ENCODE measurements around the gene TOP3A. TPM values are rescaled to one million over a fixed set of nuclear protein-coding genes. Genes with fewer than 3 reads are reported as not detected.
A peak's percentile ranks its signal among the peaks of the same experiment; 100 is the strongest.

Gene TOP3A
- total and polyA plus RNA-seq, 2 of the 13 experiments (the other 11 are each of a cell fraction or from before 2014, with no cell fraction given), result 16.9 to 36.8 TPM

DNA sequence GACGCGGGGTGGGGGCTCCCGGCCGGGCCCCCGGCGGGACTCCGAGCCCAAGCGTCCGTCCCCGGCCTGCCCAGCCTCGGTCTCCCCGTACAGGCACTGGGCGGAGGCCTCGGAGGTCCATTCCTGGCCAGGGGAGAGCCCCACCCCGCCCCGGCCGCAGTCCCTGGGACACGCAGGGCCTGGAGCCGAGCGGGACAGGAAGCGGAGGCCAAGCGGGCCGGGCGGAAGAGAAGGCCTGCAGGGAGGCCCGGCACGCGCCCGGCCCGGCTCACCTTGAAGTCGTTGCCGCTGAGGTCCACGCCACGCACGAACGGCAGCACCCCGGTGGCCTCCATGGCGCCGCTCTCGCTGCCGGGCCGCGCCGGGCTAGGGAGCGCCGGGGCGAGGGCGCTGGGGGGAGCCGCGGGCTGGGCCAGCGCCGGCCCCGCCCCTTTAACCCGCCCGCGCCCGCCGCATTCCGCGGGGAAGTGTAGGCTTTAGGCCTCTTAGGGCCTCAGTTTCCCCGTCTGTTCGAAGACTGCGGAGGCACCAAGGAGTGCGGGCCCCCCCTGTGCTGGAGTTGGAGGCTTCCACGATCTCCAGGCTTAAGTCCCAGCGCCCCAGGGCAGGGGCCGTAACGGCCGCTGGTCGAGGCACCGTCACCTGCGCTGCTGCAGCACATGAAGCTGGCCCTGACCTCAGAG is 56.3 kb downstream of the TOP3A start, which contains the start of gene FLII (continued):
- TF ChIP-seq, protein P1, sequence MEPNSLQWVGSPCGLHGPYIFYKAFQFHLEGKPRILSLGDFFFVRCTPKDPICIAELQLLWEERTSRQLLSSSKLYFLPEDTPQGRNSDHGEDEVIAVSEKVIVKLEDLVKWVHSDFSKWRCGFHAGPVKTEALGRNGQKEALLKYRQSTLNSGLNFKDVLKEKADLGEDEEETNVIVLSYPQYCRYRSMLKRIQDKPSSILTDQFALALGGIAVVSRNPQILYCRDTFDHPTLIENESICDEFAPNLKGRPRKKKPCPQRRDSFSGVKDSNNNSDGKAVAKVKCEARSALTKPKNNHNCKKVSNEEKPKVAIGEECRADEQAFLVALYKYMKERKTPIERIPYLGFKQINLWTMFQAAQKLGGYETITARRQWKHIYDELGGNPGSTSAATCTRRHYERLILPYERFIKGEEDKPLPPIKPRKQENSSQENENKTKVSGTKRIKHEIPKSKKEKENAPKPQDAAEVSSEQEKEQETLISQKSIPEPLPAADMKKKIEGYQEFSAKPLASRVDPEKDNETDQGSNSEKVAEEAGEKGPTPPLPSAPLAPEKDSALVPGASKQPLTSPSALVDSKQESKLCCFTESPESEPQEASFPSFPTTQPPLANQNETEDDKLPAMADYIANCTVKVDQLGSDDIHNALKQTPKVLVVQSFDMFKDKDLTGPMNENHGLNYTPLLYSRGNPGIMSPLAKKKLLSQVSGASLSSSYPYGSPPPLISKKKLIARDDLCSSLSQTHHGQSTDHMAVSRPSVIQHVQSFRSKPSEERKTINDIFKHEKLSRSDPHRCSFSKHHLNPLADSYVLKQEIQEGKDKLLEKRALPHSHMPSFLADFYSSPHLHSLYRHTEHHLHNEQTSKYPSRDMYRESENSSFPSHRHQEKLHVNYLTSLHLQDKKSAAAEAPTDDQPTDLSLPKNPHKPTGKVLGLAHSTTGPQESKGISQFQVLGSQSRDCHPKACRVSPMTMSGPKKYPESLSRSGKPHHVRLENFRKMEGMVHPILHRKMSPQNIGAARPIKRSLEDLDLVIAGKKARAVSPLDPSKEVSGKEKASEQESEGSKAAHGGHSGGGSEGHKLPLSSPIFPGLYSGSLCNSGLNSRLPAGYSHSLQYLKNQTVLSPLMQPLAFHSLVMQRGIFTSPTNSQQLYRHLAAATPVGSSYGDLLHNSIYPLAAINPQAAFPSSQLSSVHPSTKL (CRISPR knock-in tag; IDR thresholded peaks at IDR 0.05), result peak; percentile 26; the same call in 1 of the 2 replicates
- no peak for TF ChIP-seq CBX1 (IDR thresholded peaks at IDR 0.05; ENCODE audit: low read depth)
- TF ChIP-seq KAT8 (CRISPR knock-in tag; IDR thresholded peaks at IDR 0.05), result no peak; the same call in 1 of the 2 replicates
- no peak for TF ChIP-seq TRIM24 (CRISPR knock-in tag; IDR thresholded peaks at IDR 0.05)
- 0 out of 2 replicates have a peak, but pooled peaks have one; percentile 37 for TF ChIP-seq ZNF451 (CRISPR knock-in tag; IDR thresholded peaks at IDR 0.05)
- TF ChIP-seq RXRA (CRISPR knock-in tag; IDR thresholded peaks at IDR 0.05), result no peak
- TF ChIP-seq ZNF776 (CRISPR knock-in tag; IDR thresholded peaks at IDR 0.05), result 0 out of 2 replicates have a peak, but pooled peaks have one; percentile 56
- 0 out of 2 replicates have a peak, but pooled peaks have one; percentile 0 for TF ChIP-seq ZSCAN20 (CRISPR knock-in tag; IDR thresholded peaks at IDR 0.05; ENCODE audit: borderline replicate concordance)
- TF ChIP-seq, protein P2, sequence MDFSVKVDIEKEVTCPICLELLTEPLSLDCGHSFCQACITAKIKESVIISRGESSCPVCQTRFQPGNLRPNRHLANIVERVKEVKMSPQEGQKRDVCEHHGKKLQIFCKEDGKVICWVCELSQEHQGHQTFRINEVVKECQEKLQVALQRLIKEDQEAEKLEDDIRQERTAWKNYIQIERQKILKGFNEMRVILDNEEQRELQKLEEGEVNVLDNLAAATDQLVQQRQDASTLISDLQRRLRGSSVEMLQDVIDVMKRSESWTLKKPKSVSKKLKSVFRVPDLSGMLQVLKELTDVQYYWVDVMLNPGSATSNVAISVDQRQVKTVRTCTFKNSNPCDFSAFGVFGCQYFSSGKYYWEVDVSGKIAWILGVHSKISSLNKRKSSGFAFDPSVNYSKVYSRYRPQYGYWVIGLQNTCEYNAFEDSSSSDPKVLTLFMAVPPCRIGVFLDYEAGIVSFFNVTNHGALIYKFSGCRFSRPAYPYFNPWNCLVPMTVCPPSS (IDR thresholded peaks at IDR 0.05), result no peak
- TF ChIP-seq, protein P3, sequence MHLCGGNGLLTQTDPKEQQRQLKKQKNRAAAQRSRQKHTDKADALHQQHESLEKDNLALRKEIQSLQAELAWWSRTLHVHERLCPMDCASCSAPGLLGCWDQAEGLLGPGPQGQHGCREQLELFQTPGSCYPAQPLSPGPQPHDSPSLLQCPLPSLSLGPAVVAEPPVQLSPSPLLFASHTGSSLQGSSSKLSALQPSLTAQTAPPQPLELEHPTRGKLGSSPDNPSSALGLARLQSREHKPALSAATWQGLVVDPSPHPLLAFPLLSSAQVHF (CRISPR knock-in tag; IDR thresholded peaks at IDR 0.05), result peak; percentile 27; the same call in 1 of the 2 replicates
- 0 out of 2 replicates have a peak, but pooled peaks have one; percentile 12 for TF ChIP-seq ZNF563 (CRISPR knock-in tag; IDR thresholded peaks at IDR 0.05)
- TF ChIP-seq, protein P4, sequence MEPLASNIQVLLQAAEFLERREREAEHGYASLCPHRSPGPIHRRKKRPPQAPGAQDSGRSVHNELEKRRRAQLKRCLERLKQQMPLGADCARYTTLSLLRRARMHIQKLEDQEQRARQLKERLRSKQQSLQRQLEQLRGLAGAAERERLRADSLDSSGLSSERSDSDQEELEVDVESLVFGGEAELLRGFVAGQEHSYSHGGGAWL (CRISPR knock-in tag; IDR thresholded peaks at IDR 0.05), result peak; percentile 39; the same call in 1 of the 2 replicates
- no peak for TF ChIP-seq STAT5B (CRISPR knock-in tag; IDR thresholded peaks at IDR 0.05)
- TF ChIP-seq ZNF773 (CRISPR knock-in tag; IDR thresholded peaks at IDR 0.05; ENCODE audit: borderline replicate concordance), result peak; percentile 81; the same call in 1 of the 2 replicates
- no peak for TF ChIP-seq MAZ (IDR thresholded peaks at IDR 0.05; ENCODE audit: borderline replicate concordance, low read depth, low read length)
- peak; percentile 52; the same call in 1 of the 2 replicates for TF ChIP-seq MAZ (CRISPR knock-in tag; IDR thresholded peaks at IDR 0.05; ENCODE audit: low read depth)
- TF ChIP-seq SALL1 (CRISPR knock-in tag; IDR thresholded peaks at IDR 0.05), result 0 out of 2 replicates have a peak, but pooled peaks have one; percentile 1
- TF ChIP-seq SRF (IDR thresholded peaks at IDR 0.05; ENCODE audit: low read depth, low read length), result no peak
- TF ChIP-seq, protein P5, sequence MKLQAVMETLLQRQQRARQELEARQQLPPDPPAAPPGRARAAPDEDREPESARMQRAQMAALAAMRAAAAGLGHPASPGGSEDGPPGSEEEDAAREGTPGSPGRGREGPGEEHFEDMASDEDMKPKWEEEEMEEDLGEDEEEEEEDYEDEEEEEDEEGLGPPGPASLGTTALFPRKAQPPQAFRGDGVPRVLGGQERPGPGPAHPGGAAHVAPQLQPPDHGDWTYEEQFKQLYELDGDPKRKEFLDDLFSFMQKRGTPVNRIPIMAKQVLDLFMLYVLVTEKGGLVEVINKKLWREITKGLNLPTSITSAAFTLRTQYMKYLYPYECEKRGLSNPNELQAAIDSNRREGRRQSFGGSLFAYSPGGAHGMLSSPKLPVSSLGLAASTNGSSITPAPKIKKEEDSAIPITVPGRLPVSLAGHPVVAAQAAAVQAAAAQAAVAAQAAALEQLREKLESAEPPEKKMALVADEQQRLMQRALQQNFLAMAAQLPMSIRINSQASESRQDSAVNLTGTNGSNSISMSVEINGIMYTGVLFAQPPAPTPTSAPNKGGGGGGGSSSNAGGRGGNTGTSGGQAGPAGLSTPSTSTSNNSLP (IDR thresholded peaks at IDR 0.05; ENCODE audit: low read depth, low read length), result no peak
- no peak; the same call in 1 of the 2 replicates for TF ChIP-seq ZNF34 (CRISPR knock-in tag; IDR thresholded peaks at IDR 0.05; ENCODE audit: borderline replicate concordance)

All from HepG2 (cell line).